Ovary (tissue), 3 donors: ENCODE results near the gene FKBP8.

Source experiments
- CTCF ChIP-seq, 3 donors: fragments of 450-650 bp in 2 of 3; fragments of 200-600 bp in 1 of 3; IDR thresholded peaks; one replicate each; pipeline versions ENCODE4 v1.5.1 to v1.8.0; 2016 to 2022; ENCODE audit warnings: antibody characterized with exemption in 3 of 3, mild to moderate bottlenecking in 1 of 3
- POLR2A ChIP-seq: fragments of 450-650 bp; IDR thresholded peaks from one replicate; pipeline ENCODE4 v1.6.1; 2017; ENCODE audit warnings: antibody characterized with exemption, mild to moderate bottlenecking, moderate library complexity
- donor health status: DM: no; HTN: no; CAD: no.

DNA sequence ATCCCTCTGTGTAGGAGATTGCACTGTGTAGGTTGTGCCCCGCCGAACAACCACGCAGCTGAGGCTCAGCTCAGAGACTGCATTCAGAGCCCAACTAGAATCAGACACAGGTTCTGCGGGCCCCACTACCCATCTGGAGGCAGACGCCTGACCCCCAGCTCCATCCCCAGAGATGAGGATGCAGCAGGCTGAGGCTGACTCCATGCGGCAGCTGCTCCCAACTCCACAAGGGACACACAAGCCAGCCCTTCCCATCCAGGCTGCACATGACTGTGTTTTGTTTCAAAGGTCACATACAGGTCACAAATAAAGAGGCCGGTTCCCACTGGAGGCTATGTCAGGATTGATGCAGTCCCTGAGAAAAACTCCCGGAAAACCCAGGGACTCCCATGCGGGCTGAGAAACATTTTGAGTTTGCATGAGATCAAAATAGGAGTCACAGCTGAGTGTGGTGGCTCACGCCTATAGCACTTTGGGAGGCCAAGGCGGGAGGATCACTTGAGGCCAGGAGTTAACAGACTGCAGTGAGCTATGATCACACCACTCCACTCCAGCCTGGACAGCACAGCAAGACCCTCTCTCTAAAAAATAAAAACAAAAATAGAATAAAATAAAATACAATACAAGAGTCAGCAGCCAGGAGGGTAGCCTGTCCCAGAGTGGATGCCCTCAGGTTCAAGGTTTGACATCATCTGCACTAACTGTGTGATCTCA lies 35.5 kb downstream of the FKBP8 start:
- no peak for TF ChIP-seq POLR2A
- no peak for TF ChIP-seq CTCF (IDR thresholded peaks at IDR 0.05)
